Measurements from ENCODE around the gene CLDN22.

- TF ChIP-seq POLR2A (IDR thresholded peaks at IDR 0.05) = no peak
- TF ChIP-seq, protein P1, sequence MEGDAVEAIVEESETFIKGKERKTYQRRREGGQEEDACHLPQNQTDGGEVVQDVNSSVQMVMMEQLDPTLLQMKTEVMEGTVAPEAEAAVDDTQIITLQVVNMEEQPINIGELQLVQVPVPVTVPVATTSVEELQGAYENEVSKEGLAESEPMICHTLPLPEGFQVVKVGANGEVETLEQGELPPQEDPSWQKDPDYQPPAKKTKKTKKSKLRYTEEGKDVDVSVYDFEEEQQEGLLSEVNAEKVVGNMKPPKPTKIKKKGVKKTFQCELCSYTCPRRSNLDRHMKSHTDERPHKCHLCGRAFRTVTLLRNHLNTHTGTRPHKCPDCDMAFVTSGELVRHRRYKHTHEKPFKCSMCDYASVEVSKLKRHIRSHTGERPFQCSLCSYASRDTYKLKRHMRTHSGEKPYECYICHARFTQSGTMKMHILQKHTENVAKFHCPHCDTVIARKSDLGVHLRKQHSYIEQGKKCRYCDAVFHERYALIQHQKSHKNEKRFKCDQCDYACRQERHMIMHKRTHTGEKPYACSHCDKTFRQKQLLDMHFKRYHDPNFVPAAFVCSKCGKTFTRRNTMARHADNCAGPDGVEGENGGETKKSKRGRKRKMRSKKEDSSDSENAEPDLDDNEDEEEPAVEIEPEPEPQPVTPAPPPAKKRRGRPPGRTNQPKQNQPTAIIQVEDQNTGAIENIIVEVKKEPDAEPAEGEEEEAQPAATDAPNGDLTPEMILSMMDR (IDR thresholded peaks at IDR 0.05) = no peak
These were observed 30.4 kb downstream of the CLDN22 start for GRCh38 chr4:183289688-183290087.
